Measurements from ENCODE around the gene TRIM65.

GRCh38 chr17:75917917-75918445 is 21.2 kb upstream of the TRIM65 start:
- TF ChIP-seq POLR2A (IDR thresholded peaks at IDR 0.05) (no peak), CTCF (IDR thresholded peaks at IDR 0.05) (no peak)
